ENCODE measurements around the gene ZNF614. TPM values are rescaled to one million over a fixed set of nuclear protein-coding genes. Genes with fewer than 3 reads are reported as not detected.
"Not testable (repeated sequence)": the region's sequence is repeated elsewhere in the genome, so short reads cannot be mapped to it uniquely, and the experiment has no call there.

Gene ZNF614
- polyA plus RNA-seq, 3 donors: 15.5 to 18.9 (median 18.4) TPM

- DNase-seq (ENCODE audit: extremely low read depth in 1 of 11, low read depth in 9 of 11, low spot score in 4 of 11): no peak
Measured at GRCh38 chr19:52020506-52020905, 7.7 kb downstream of the ZNF614 start.

- no peak for DNase-seq (ENCODE audit: extremely low read depth in 1 of 11, low read depth in 9 of 11, low spot score in 4 of 11)
Measured at GRCh38 chr19:52010674-52011073, 17.5 kb downstream of the ZNF614 start.

GRCh38 chr19:52007806-52008557, 20.2 kb downstream of the ZNF614 start, which contains the start of gene ZNF615:
TSS of gene ZNF615 (minus strand) at chr19:52008211. CDS start at chr19:52003711, 4,500 bp downstream.
- DNase-seq (ENCODE audit: extremely low read depth in 1 of 11, low read depth in 9 of 11, low spot score in 4 of 11): peak; percentile 79 to 91 (median 89)

- DNase-seq (ENCODE audit: extremely low read depth in 1 of 11, low read depth in 9 of 11, low spot score in 4 of 11): peak in 3 of 11 donors; percentile 4 to 13 (median 11)
Measured at GRCh38 chr19:52007451-52007805, 20.8 kb downstream of the ZNF614 start.

DNA sequence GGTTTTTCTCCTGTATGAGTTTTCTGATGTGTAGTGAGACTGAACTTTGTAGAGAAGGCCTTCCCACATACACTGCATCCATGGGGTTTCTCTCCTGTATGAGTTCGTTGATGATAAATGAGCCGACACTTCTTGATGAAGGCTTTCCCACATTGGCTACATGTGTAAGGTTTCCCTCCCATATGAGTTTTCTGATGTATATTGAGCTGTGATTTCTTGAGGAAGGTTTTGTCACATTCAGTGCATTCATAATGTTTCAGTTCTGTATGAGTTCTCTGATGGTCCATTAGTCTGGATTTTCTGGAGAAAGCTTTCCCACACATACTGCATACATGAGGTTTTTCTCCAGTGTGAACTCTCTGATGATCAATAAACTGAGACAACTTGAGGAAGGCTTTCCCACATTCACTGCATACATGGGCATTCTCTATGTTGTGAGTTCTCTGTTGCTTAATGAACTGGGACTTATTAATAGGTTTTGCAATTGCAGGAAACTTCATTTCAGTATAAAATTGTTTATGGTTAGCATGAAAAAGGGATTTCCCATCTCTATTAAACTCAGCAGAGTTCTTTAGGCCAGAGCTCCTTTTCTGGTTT, 34.0 kb downstream of the ZNF614 start:
- no peak for DNase-seq (ENCODE audit: extremely low read depth in 1 of 11, low read depth in 9 of 11, low spot score in 4 of 11)

DNA sequence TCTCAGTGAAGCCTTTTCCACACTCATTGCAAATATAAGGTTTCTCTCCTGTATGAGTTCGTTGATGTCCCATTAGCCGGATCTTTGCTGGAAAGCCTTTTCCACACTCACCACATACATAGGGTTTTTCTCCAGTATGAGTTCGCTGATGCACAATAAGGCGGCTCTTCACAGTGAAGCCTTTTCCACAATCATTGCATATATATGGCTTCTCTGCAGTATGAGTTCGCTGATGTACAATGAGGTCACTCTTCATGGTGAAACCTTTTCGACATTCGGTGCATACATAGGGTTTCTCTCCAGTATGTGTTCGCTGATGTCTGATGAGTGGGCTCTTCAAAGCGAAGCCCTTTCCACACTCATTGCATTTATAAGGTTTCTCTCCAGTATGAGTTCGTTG, 34.8 kb downstream of the ZNF614 start:
- no peak for DNase-seq (ENCODE audit: extremely low read depth in 1 of 11, low read depth in 9 of 11, low spot score in 4 of 11)

DNA sequence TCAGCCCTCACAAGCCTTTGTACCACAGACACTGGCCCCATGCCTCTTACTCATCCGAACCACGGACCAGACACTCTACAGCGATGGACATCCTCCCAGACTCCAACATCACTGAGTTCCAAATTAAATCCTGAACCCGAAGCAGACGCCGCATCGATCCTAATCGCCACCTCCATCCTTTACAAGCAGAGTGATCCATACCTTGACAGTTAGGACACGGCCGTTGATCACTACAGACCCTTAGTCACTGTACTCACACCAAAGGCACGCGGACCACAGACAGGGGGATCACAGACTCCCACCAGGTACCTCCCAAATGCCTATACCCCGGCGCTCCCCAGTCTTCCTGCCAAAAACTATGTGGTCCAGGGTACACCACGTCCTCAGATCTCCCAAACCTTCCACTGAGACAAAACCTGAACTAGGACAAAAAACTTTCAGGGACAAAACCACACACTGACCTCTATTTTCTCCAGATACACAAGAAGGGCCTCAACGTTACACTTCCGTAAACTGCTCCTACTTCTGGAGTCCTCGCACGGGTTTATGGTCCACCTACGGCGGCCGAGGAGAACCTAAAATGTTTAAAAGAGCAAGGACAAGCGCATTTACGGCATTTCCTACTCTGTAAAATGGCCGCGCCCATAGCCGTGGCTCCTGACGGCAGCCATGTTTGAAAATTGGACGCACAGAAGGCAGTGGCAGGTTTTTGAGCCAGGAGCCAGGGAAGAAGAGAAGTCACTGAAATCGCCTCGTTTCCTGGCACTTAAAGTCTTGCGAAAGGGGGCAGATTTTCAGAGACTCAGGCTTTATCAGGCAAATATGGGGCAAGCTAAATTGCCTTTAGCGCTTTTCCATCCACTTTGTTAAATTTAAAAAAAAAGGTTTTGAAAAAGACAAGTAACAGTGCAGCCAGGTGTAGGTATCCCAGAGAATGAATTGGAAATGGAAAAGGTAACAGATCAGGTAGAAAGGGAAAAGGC, 41.6 kb downstream of the ZNF614 start, which contains the start of gene ZNF350:
TSS of gene ZNF350 (minus strand) at position 532 of the 983 bp plus-strand sequence. CDS start 12,480 bp downstream, outside the sequence.
- peak; percentile 84 to 97 (median 93) for DNase-seq (ENCODE audit: extremely low read depth in 1 of 11, low read depth in 9 of 11, low spot score in 4 of 11)

GRCh38 chr19:51983361-51983760, 44.8 kb downstream of the ZNF614 start:
- no peak for DNase-seq (ENCODE audit: extremely low read depth in 1 of 11, low read depth in 9 of 11, low spot score in 4 of 11)

DNA sequence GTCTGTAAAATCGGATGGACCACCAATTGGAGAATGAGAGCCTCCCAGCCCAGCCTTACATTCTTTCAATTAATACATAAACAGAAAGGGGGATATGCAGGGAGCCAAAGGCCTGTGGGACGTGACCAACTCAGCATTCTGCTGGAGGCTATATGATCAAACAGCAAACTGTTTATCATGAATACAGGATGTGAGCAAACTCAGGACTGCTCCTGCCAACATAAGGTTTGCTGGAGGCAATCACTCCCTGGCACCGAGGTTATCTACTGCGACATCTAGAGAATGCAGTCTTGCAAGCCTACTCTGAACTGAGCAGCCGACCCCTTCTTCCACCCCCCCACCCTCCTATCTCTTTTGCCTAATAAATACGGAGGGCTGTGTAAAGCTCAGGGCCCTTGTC, 47.3 kb downstream of the ZNF614 start:
- DNase-seq (ENCODE audit: extremely low read depth in 1 of 11, low read depth in 9 of 11, low spot score in 4 of 11): not testable (repeated sequence)

DNA sequence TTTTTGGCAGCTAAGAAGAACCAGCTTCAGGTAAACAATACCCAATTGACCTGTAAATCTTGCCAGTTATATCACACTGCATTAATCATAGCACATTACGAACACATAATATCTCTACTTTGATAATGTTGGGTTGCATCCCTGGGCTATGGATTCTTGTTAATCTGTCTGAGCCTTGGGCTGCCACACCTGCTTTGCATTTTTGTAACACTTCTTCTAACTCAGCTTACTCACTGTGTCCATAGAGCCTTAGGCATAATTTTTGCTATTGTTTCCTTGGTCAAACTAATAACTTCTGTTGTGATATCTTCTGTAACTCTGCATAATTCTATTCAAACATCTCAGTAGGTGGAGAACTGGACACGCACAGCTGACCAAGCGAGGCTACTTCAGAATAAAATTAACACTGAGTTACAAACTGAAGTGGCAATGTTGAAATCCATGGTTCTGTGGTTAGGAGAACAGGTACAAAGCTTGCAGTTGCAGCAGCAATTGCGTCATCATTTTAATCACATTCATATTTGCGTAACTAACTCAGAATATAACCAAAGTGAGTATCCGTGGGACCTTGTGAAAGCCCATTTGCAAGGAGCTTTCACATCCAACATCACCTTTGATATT, 48.0 kb downstream of the ZNF614 start:
- DNase-seq (ENCODE audit: extremely low read depth in 1 of 11, low read depth in 9 of 11, low spot score in 4 of 11): no peak

- no peak for DNase-seq (ENCODE audit: extremely low read depth in 1 of 11, low read depth in 9 of 11, low spot score in 4 of 11)
Measured at GRCh38 chr19:51978882-51979281, 49.3 kb downstream of the ZNF614 start.

GRCh38 chr19:51977346-51977745, 50.8 kb downstream of the ZNF614 start:
- DNase-seq (ENCODE audit: extremely low read depth in 1 of 11, low read depth in 9 of 11, low spot score in 4 of 11): no peak

DNA sequence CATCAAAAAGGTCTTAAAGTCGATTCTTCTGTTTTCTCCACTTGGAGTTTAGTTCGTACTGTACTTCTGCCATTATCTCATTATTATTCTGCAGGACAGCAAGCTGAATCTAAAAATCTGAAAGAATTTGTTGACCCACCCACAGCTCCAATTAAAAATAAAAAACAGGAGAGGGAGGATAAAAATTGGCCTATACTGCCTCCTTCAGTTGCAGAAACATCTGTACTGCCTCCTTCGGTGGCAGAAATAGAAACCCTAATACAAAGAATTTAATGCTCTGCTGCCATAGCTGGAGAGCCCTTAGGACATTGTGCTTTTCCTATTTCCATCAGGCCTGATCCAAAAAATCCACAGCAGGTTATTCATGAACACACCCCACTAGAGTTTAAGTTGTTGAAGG, 51.3 kb downstream of the ZNF614 start:
- no peak for DNase-seq (ENCODE audit: extremely low read depth in 1 of 11, low read depth in 9 of 11, low spot score in 4 of 11)

- not testable (repeated sequence) for DNase-seq (ENCODE audit: extremely low read depth in 1 of 11, low read depth in 9 of 11, low spot score in 4 of 11)
Measured at GRCh38 chr19:51975787-51976186, 52.4 kb downstream of the ZNF614 start.

GRCh38 chr19:51971624-51972023, 56.6 kb downstream of the ZNF614 start:
- DNase-seq (ENCODE audit: extremely low read depth in 1 of 11, low read depth in 9 of 11, low spot score in 4 of 11): no peak

GRCh38 chr19:51970718-51971117, 57.5 kb downstream of the ZNF614 start:
- no peak for DNase-seq (ENCODE audit: extremely low read depth in 1 of 11, low read depth in 9 of 11, low spot score in 4 of 11)

GRCh38 chr19:51965583-51965982, 62.6 kb downstream of the ZNF614 start:
- no peak for DNase-seq (ENCODE audit: extremely low read depth in 1 of 11, low read depth in 9 of 11, low spot score in 4 of 11)
